GM18909 (cell line): ENCODE results near the gene TCEAL5.
"Not testable (repeated sequence)": the region's sequence is repeated elsewhere in the genome, so short reads cannot be mapped to it uniquely, and the experiment has no call there.

Experiments used
- ATAC-seq: cut with Tn5 transposase; IDR thresholded peaks from one replicate; pipeline ENCODE4 v1.9.1; 2021; ENCODE audit warnings: mild to moderate bottlenecking; ENCODE audit not compliant: unreplicated experiment, poor library complexity

Gene TCEAL5

DNA sequence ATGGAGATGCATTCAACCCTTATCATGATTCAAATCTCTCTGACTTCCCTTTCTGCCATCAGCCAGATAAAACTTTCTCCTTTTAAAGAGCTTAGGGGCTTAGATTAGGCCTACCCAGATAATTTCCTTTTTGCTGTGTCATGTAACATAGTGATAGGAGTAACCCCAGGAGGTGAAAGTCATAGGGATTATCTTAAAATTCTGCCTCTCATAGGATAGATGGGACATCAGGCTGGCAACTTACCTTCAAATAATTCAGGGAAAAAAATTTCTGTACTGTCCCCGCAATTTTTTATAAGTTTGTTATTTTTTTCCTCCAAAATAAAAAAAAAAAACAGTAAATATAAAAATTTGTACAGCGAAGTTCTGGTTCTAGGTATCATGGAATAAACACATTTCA is 40.9 kb downstream of the TCEAL5 start:
- not testable (repeated sequence) for ATAC-seq

DNA sequence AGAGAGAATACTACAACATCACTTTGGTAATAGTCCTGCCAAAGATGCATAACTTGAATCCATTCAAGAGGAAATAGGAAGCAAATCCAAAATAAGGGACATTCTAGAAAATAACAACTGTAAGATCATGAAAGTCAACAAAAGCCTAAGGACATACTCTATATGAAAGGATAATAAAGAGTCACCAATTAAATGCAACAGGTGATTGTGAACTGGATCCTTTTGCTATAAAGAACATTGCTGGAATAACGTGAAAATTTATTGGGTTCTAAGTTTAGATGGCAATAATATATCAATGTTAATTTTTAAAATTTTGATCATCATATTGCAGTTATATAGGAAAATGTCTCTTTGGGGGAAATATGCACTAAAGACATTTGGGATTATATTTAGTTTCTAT is 41.7 kb downstream of the TCEAL5 start:
- ATAC-seq: no peak

DNA sequence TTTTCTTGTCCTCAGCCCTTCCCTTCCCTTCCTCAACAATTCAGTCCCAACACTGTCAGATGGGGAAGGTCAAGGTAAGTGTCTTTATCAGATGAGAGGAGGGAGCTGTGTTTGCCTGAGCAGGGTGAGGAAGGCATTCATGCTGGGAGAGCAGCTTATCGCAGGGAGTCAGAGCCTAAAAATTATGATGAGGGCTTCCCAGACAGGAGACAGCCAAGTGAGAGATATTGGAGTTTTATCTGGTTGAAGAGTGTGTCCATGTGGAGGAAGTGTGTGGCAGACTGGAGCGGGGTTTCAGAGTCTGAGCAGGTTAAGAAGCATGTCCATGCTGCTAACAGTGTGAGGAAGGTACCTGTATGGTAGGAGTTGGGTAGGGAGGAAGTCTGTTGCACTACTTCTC is 43.3 kb downstream of the TCEAL5 start:
- ATAC-seq: no peak

DNA sequence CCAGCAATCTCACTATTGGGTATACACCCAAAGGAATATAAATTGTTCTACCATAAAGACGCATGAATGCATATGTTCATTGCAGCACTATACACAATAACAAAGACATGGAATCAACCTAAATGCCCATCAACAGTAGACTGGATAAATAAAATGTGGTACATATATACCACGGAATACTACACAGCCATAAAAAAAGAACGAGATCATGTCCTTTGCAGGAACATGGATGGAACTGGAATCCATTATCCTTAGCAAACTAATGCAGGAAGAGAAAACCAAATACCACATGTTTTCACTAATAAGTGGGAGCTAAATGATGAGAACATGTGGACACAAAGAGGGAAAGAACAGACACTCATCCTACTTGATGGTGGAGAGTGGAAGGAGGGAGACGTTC is 50.6 kb downstream of the TCEAL5 start:
- ATAC-seq: not testable (repeated sequence)
